HG03457 (cell line): ENCODE data around the gene LHFPL3.
"Not testable (repeated sequence)": the region's sequence is repeated elsewhere in the genome, so short reads cannot be mapped to it uniquely, and the experiment has no call there.

Experiments used
- ATAC-seq: cut with Tn5 transposase; IDR thresholded peaks from one replicate; pipeline ENCODE4 v1.9.1; 2021; ENCODE audit warnings: moderate number of reproducible peaks; ENCODE audit not compliant: unreplicated experiment

LHFPL3 gene

DNA sequence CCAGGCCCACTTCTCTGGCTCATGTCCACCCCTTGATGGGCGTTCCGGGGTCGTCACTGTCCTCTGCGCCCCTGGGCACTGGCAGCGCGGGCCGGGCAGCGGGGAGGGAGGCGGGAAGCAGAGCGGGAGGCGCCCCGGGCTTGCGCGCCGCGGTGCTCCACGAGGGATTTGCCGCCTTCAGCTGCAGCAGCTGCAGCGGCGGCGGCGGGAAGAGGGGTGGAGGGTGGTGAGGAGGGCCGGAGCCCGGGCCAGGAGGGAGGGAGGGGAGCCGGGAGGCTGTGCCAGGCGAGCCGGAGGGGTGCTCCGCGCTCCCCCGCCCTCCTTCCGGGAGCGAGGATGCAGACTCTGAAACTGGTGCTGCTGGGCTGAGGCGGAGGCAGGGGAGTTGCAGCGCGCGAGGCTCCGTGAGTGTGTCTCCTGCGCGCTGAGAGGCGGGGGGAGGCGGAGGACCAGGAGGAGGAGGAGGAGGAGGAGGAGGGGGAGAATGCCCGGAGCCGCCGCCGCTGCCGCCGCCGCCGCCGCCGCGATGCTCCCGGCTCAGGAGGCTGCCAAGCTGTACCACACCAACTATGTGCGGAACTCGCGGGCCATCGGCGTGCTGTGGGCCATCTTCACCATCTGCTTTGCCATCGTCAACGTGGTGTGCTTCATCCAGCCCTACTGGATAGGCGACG is at the start of gene LHFPL3:
TSS of gene LHFPL3 (plus strand) at position 308 of the 674 bp plus-strand sequence.
- no peak for ATAC-seq

- not testable (repeated sequence) for ATAC-seq
Observed at GRCh38 chr7:104281685-104282084, 46.7 kb upstream of the LHFPL3 start.

DNA sequence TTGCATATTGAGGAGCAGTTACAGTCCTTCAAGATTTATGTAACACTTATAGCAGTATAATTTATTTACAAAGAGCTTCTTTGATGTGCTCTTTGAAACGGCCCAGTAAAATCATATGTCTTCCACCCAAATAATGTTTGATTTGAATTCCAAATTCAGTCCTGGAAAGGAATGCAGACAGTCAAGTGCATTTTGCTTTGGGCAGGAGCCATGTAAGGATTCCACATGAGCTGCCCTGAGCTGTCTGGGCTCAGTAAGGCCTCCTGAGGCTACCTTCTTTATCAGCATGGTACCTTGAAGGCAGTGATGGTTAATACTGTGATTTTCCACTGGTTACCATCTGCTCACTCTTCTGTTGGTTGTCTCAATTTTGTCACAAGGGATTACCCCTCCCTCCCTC is 41.6 kb upstream of the LHFPL3 start:
- no peak for ATAC-seq

DNA sequence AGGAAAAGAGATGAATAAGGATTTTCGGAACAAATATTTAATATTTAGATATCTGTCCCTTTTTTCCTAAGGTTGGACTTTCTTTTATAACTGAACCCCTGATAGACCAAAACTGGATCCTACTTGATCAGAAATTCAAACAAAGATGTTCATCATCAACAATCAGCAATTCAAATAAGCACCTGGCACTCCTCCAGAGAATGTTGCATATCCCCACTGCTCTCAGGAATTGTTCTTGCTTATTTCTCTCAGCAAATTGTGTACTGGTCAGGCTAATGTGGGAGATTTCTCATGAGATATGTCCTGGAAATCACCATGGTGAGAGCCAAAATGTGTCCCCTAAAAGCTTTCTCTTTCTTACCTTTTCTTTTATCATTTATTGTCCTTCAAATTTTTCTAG is 40.3 kb upstream of the LHFPL3 start:
- ATAC-seq, result no peak

- no peak for ATAC-seq
Observed at GRCh38 chr7:104294291-104294690, 34.1 kb upstream of the LHFPL3 start.

DNA sequence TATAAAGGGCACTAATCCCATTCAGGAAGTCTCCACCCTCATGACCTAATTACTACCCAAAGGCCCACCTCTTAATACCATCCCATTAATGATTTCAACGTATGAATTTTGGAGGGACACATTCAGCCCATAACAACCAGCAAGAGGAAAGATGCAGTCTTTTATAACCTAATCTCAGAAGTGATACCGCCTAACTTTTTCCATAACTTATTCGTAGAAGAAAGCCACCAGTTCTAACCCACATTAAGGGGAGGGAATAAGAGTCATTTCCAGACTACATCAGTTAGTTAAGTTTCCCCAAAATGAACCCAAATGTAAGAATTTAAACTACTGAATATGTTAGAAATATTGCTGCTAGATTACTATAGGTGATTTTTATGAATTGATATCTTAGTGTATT is 32.1 kb upstream of the LHFPL3 start:
- ATAC-seq, result no peak

GRCh38 chr7:104296900-104297299 is 31.5 kb upstream of the LHFPL3 start:
- ATAC-seq, result no peak

- no peak for ATAC-seq
Observed at GRCh38 chr7:104299323-104299722, 29.1 kb upstream of the LHFPL3 start.

DNA sequence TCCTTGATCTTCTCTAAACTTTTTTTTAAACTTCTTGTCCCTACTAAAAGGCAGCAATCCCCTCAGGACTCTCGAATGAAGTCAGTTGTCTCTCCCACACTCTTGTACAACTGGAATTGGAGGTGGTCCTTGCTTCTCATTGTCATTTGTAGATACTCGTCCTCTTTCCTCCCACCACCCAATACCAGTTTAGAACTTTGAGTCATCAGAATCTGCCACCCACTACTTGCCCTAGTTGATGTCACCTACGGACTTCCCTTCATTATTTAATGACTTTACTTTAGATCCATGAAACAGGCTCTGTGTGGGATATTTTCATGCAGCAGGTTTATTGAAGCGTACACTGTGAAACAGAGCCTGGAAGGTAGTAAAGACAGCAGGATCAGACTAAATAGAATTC is 28.6 kb upstream of the LHFPL3 start:
- no peak for ATAC-seq

DNA sequence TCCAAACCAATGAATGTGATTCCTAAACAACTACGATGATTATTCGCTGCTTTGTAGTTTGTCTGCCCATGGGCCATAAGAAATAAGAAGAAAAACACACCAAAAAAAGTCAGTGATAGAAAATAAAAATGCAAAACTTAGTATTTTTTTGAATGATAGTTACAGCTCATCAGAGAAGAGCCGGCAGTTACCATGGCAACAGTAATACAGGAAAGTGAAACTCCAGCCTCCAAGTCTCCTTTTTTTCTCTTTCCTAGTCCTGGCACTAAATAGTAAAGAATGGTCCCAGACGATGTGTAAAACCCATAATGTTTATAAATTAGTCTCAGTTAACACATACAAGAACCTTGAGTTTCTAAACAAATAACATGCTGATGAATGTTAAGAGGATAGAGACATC is 21.6 kb upstream of the LHFPL3 start:
- ATAC-seq, result no peak

GRCh38 chr7:104317948-104318629 is 10.3 kb upstream of the LHFPL3 start:
- no peak for ATAC-seq

- no peak for ATAC-seq
Observed at GRCh38 chr7:104327534-104327933, 869 bp upstream of the LHFPL3 start.

DNA sequence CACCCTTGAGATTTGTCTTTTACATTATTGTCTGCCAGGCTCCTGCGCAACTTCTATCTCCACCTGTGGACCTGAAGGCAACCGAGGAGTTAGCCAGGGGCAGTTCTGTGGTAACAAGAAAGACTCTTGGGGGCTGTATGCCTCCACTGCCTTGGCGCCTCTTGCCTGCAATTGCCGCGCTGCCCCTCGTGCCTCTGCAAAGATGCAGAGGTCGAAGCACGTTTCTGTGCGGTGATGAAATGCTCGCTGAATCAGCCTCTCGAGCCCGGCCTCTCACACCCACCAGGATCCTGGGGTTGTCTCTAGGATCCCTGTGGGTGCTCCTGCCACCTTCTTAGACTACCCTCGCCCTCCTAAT is 486 bp upstream of the LHFPL3 start:
- ATAC-seq, result no peak

- no peak for ATAC-seq
Observed at GRCh38 chr7:104328970-104329825, 795 bp downstream of the LHFPL3 start.

- no peak for ATAC-seq
Observed at GRCh38 chr7:104341546-104341945, 13.1 kb downstream of the LHFPL3 start.

DNA sequence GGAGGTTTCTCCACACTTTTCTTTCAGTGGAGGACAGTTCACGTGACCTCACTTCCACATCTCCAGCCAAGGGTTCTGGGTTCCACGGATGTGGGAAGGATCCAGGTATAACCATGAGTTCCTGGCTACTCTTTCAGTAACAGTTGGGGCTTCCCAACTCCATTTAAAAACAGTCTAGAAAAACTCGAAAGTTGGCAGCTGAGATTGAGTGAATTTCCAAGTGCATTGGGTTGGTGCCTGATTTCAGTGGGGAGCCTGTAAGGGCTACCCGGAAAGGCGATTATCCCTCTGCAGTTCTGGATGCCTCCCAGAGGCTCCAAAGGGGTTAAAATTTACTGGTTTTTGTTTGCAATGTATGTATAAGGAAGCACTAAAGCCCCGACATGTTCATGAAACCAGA is 24.3 kb downstream of the LHFPL3 start:
- ATAC-seq, result no peak

- ATAC-seq, result no peak
Observed at GRCh38 chr7:104357166-104357565, 28.8 kb downstream of the LHFPL3 start.

DNA sequence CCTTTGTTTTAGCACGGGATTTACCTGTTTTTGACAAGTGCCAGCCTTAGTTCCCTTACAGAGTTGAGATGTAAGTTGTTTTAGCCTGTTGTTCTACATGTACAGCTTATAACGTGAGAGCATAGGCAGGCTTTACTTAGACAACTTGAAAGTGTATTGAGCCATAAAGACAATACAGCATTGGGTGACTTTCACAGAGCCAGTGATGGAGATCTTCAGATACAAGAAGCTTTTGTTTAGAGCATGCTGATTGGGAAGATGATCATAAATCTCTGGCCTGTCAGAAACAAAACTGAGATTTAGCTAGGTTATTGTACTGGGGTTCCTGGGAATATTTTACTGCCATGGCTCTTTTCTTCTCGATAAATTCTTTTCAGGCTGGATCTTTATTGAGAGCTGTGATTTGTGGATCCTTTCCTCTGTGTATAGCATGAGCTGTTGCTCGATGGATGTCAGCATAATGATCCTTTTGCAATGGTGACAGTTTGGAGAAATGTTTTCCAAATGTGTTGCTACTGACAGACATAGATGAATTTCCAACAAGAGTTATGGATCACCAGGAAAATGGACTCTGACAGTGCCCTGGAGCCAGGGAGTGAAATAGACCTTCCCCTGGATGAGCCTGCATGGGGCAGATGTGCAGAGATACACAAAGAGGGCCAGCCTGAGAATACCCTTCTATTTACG is 30.2 kb downstream of the LHFPL3 start:
- ATAC-seq, result no peak

DNA sequence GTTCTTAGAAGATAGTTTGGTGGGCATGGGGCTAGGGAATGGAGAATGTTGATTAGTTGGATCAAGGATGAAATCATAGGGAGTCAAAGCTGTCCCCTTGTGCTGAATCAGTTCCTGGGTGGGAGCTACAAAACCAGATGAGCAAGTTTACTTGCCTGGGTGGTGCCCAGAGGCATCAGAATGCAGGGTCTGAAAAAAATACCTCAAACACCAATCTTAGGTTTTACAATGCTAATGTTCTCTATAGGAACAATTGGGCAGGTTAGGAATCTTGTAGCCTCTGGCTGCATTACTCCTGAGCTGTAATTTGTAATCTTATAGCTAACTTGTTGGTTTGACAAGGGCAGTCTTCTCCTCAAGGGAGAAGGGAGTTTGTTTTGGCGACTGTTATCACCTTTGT is 34.4 kb downstream of the LHFPL3 start:
- ATAC-seq, result no peak

DNA sequence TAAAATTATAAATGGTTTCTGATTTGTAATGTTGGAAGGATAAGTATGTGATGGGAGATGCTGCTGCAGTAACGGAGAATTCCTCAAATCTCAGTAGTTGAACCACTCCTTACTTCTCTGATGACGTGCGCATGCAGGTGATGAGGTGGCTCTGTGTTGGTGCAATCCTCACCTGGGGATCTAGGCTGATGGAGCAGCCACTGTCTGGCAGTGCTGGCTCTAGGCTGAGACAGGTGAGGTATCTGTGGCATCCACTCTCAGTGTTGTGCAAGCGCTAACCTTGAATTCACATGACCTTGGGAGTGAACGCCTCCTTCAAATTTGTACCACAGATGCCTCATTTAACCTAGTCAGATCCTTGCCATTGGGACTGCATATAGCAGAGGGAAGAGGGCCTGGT is 35.0 kb downstream of the LHFPL3 start:
- ATAC-seq, result no peak

GRCh38 chr7:104366390-104366789 is 38.0 kb downstream of the LHFPL3 start:
- ATAC-seq, result no peak
